HEK293 (cell line): ENCODE measurements around the gene COL25A1.

ENCODE experiments used
- CTCF ChIA-PET: fragments of 350-600 bp; formaldehyde crosslinking; extraction: SDS; loops from one replicate; lab custom pipeline; 2021; ENCODE audit warnings: antibody characterized with exemption; lab: Yijun Ruan, JAX
- POLR2A ChIA-PET: fragments of 300-600 bp; formaldehyde crosslinking; extraction: SDS; loops from one replicate; lab custom pipeline; 2020; ENCODE audit warnings: antibody characterized with exemption, inconsistent platforms; lab: Yijun Ruan, JAX
- H3K27ac ChIP-seq: fragments of 200-500 bp; sonication (Bioruptor generic); 2 replicates; pipeline ENCODE4 v1.5.1; 2014; ENCODE audit warnings: low read depth, low read length, control low read depth, inconsistent platforms; ENCODE audit errors: extremely low read depth
- H3K36me3 ChIP-seq, 2 experiments: fragments of 200-500 bp in 1 of 2; sonication (Bioruptor generic) in 1 of 2; 1 replicate in 1 of 2; 2 replicates in 1 of 2; pipeline ENCODE4 v1.5.1; 2014 to 2017; ENCODE audit warnings: inconsistent platforms in 2 of 2, low read length in 2 of 2; ENCODE audit not compliant: control insufficient read depth in 2 of 2, insufficient read depth in 1 of 2
- H3K4me1 ChIP-seq: fragments of 200-500 bp; sonication (Bioruptor generic); 2 replicates; pipeline ENCODE4 v1.5.1; 2014; ENCODE audit warnings: mild to moderate bottlenecking, low read length, inconsistent platforms; ENCODE audit not compliant: control insufficient read depth, insufficient read depth
- H3K4me3 ChIP-seq: 2 replicates; pipeline ENCODE4 v1.5.1; 2011; ENCODE audit warnings: low read depth, mild to moderate bottlenecking, control low read depth, low read length, moderate library complexity
- H3K9me3 ChIP-seq: fragments of 200-500 bp; sonication (Bioruptor generic); 2 replicates; pipeline ENCODE4 v1.5.1; 2014; ENCODE audit warnings: low read depth, low read length, inconsistent platforms; ENCODE audit not compliant: control insufficient read depth, insufficient read depth
- MYNN ChIP-seq: fragments of 450-650 bp; formaldehyde crosslinking; IDR thresholded peaks from 2 replicates; pipeline ENCODE4 v1.5.1; 2016; ENCODE audit warnings: missing biosample characterization, missing genetic modification characterization, borderline replicate concordance
- PBX3 ChIP-seq: sonication (generic); formaldehyde crosslinking; IDR thresholded peaks from 2 replicates; pipeline ENCODE4 v1.8.1; 2022; ENCODE audit warnings: mild to moderate bottlenecking, moderate library complexity, missing genetic modification reagents
- PRDM4 ChIP-seq: fragments of 450-650 bp; formaldehyde crosslinking; IDR thresholded peaks from 2 replicates; pipeline ENCODE4 v1.5.1; 2017; ENCODE audit warnings: missing biosample characterization, missing genetic modification characterization
- REPIN1 ChIP-seq: fragments of 450-650 bp; formaldehyde crosslinking; IDR thresholded peaks from 2 replicates; pipeline ENCODE4 v1.5.1; 2017; ENCODE audit warnings: missing biosample characterization, missing genetic modification characterization, low read depth
- ZFP41 ChIP-seq: fragments of 450-650 bp; formaldehyde crosslinking; IDR thresholded peaks from 2 replicates; pipeline ENCODE4 v1.5.1; 2016; ENCODE audit warnings: missing biosample characterization, missing genetic modification characterization, borderline replicate concordance
- ZNF155 ChIP-seq: fragments of 450-650 bp; formaldehyde crosslinking; IDR thresholded peaks from 2 replicates; pipeline ENCODE4 v1.5.1; 2016; ENCODE audit warnings: missing biosample characterization, missing genetic modification characterization
- ZNF24 ChIP-seq: fragments of 450-650 bp; formaldehyde crosslinking; IDR thresholded peaks from 2 replicates; pipeline ENCODE4 v1.5.1; 2016; ENCODE audit warnings: missing biosample characterization, missing genetic modification characterization
- ZNF274 ChIP-seq, 2 experiments: fragments of 200-500 bp in 1 of 2; fragments of 450-650 bp in 1 of 2; sonication (Bioruptor generic) in 1 of 2; formaldehyde crosslinking in 1 of 2; IDR thresholded peaks; 2 replicates each; pipeline versions ENCODE4 v1.5.1 to v1.6.1; 2014 to 2016; ENCODE audit warnings: borderline replicate concordance in 1 of 2, inconsistent platforms in 1 of 2, low read length in 1 of 2, missing biosample characterization in 1 of 2, missing genetic modification characterization in 1 of 2
- ZNF335 ChIP-seq: fragments of 450-650 bp; formaldehyde crosslinking; conservative IDR thresholded peaks from 2 replicates; pipeline ENCODE4 v1.5.1; 2016; ENCODE audit warnings: missing biosample characterization, missing genetic modification characterization
- ZNF362 ChIP-seq: fragments of 450-650 bp; formaldehyde crosslinking; IDR thresholded peaks from 2 replicates; pipeline ENCODE4 v1.5.1; 2016; ENCODE audit warnings: missing biosample characterization, missing genetic modification characterization
- ZNF433 ChIP-seq: fragments of 450-650 bp; formaldehyde crosslinking; IDR thresholded peaks from 2 replicates; pipeline ENCODE4 v1.5.1; 2016; ENCODE audit warnings: missing biosample characterization, missing genetic modification characterization, low read depth
- ZNF48 ChIP-seq: fragments of 450-650 bp; formaldehyde crosslinking; IDR thresholded peaks from 2 replicates; pipeline ENCODE4 v1.5.1; 2016; ENCODE audit warnings: missing biosample characterization, missing genetic modification characterization
- ZNF558 ChIP-seq: fragments of 450-650 bp; formaldehyde crosslinking; IDR thresholded peaks from 2 replicates; pipeline ENCODE4 v1.5.1; 2016; ENCODE audit warnings: missing biosample characterization, missing genetic modification characterization
- ZNF580 ChIP-seq: fragments of 450-650 bp; formaldehyde crosslinking; IDR thresholded peaks from 2 replicates; pipeline ENCODE4 v1.5.1; 2016; ENCODE audit warnings: missing biosample characterization, missing genetic modification characterization
- ZNF585B ChIP-seq: fragments of 450-650 bp; formaldehyde crosslinking; IDR thresholded peaks from 2 replicates; pipeline ENCODE4 v1.5.1; 2016; ENCODE audit warnings: missing biosample characterization, missing genetic modification characterization
- ZNF768 ChIP-seq: fragments of 450-650 bp; formaldehyde crosslinking; IDR thresholded peaks from 2 replicates; pipeline ENCODE4 v1.5.1; 2018; ENCODE audit warnings: missing biosample characterization, mild to moderate bottlenecking, missing genetic modification characterization
- ZNF792 ChIP-seq: fragments of 450-650 bp; formaldehyde crosslinking; IDR thresholded peaks from 2 replicates; pipeline ENCODE4 v1.5.1; 2016; ENCODE audit warnings: missing biosample characterization, missing genetic modification characterization
- ZSCAN23 ChIP-seq: fragments of 450-650 bp; formaldehyde crosslinking; IDR thresholded peaks from 2 replicates; pipeline ENCODE4 v1.5.1; 2016; ENCODE audit warnings: missing biosample characterization, missing genetic modification characterization
- TF ChIP-seq, protein P1 (sequence below): fragments of 450-650 bp; formaldehyde crosslinking; IDR thresholded peaks from 2 replicates; pipeline ENCODE4 v1.5.1; 2016; ENCODE audit warnings: missing biosample characterization, missing genetic modification characterization
- TF ChIP-seq, protein P2 (sequence below): fragments of 450-650 bp; formaldehyde crosslinking; IDR thresholded peaks from 2 replicates; pipeline ENCODE4 v1.5.1; 2017; ENCODE audit warnings: missing biosample characterization, missing genetic modification characterization

Gene COL25A1

DNA sequence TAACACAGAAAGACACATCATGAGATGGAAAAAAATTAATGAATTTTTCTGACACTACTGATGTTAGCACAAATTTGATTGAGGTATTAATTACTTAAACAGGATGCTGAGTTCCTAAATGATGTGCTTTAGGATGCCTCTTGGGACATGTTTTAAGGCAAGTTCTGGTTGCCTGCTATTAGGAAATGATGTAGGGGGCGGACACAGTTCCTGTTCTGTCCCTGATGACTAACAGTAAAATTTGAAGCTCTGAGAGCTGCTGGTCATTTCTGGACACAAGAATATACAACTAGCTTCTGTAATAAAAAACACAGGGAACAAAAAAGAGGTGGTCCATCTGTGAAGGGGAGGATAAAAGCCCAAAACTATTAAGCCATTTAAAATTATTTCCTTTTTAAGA is 376.4 kb downstream of the COL25A1 start:
- Histone ChIP-seq H3K4me1 (no peaks in the 10 kb centered on the region), H3K27ac (no peak overlapping the region), H3K9me3 (no peaks in the 10 kb centered on the region), H3K4me3 (no peak overlapping the region), H3K36me3 (no peaks in the 10 kb centered on the region)
- POLR2A ChIA-PET: no interaction called here
- CTCF ChIA-PET: no interaction called here
- no peak for TF ChIP-seq ZNF792 (tag by site-specific recombination)
- TF ChIP-seq ZNF335 (tag by site-specific recombination): no peak
- no peak for TF ChIP-seq MYNN (tag by site-specific recombination)
- TF ChIP-seq ZNF24 (tag by site-specific recombination): no peak
- no peak for TF ChIP-seq ZNF585B (tag by site-specific recombination)
- TF ChIP-seq ZNF362 (tag by site-specific recombination): no peak
- TF ChIP-seq ZSCAN23 (tag by site-specific recombination): no peak
- no peak for TF ChIP-seq ZFP41 (tag by site-specific recombination)
- no peak for TF ChIP-seq PRDM4 (tag by site-specific recombination)
- no peak for TF ChIP-seq ZNF580 (tag by site-specific recombination)
- TF ChIP-seq REPIN1 (tag by site-specific recombination): no peak

- Histone ChIP-seq H3K4me1 (no peaks in the 10 kb centered on the region), H3K27ac (no peak overlapping the region), H3K4me3 (no peak overlapping the region)
- ChIA-PET CTCF (no interaction called here), POLR2A (no interaction called here)
- TF ChIP-seq PBX3 (CRISPR knock-in tag) (no peak), ZNF155 (tag by site-specific recombination) (no peak), MYNN (tag by site-specific recombination) (no peak), ZNF768 (tag by site-specific recombination) (no peak), ZNF558 (tag by site-specific recombination) (no peak), ZNF274 (IDR thresholded peaks at IDR 0.05; ENCODE audit: low read length) (no peak), ZNF274 (tag by site-specific recombination; IDR thresholded peaks at IDR 0.05; ENCODE audit: borderline replicate concordance) (no peak), ZNF48 (tag by site-specific recombination) (no peak), ZNF585B (tag by site-specific recombination) (no peak), ZNF433 (tag by site-specific recombination) (no peak)
- TF ChIP-seq, protein P1, sequence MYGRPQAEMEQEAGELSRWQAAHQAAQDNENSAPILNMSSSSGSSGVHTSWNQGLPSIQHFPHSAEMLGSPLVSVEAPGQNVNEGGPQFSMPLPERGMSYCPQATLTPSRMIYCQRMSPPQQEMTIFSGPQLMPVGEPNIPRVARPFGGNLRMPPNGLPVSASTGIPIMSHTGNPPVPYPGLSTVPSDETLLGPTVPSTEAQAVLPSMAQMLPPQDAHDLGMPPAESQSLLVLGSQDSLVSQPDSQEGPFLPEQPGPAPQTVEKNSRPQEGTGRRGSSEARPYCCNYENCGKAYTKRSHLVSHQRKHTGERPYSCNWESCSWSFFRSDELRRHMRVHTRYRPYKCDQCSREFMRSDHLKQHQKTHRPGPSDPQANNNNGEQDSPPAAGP (tag by site-specific recombination): no peak
- TF ChIP-seq, protein P2, sequence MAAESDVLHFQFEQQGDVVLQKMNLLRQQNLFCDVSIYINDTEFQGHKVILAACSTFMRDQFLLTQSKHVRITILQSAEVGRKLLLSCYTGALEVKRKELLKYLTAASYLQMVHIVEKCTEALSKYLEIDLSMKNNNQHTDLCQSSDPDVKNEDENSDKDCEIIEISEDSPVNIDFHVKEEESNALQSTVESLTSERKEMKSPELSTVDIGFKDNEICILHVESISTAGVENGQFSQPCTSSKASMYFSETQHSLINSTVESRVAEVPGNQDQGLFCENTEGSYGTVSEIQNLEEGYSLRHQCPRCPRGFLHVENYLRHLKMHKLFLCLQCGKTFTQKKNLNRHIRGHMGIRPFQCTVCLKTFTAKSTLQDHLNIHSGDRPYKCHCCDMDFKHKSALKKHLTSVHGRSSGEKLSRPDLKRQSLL: no peak
- TF ChIP-seq, all 188 proteins: peak for 0
- no peaks in the 10 kb centered on the region for H3K9me3 ChIP-seq
- no peaks in the 10 kb centered on the region for H3K36me3 ChIP-seq
These were observed 380.3 kb downstream of the COL25A1 start for GRCh38 chr4:108922191-108922590.
